SHP77 (cell line): ENCODE data around the gene ITGB2.
A peak's percentile ranks its signal among the peaks of the same experiment; 100 is the strongest.

ENCODE experiments used
- DNase-seq, 2 experiments: peaks; one replicate each; lab custom pipeline; 2025; lab: John Stamatoyannopoulos, UW

ITGB2 gene

DNA sequence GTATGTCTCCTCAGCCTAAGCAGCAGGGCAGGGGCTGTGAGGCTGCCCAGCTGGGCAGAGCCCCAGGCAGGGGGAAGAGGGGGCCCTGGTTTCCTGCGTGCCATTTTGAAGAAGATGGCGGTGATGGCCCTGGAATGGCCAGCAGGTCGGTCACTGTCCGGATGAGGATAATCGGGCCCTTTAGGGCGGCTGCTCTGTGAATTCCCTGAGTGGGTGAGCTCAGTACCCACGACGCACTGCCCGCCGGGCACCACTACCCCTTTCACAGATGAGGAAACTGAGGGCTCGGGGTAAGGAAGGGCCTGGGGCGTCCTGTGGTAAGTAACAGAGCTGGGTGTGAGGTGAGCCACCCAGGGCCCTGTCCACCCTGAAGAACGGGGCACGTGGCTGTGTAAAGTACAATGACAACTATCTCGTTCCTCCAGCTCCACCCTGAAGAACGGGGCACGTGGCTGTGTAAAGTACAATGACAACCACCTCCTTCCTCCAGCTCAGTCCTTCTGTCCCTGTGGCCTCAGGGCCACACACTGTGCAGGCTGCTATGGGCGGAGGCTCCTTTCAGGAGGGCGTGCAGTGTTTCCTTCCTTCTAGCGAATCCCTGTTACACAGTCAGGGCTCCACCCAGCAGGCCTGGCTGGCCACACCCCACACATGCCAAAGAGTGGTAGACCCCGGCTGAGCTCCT, 23.2 kb downstream of the ITGB2 start:
- no peak for DNase-seq

DNA sequence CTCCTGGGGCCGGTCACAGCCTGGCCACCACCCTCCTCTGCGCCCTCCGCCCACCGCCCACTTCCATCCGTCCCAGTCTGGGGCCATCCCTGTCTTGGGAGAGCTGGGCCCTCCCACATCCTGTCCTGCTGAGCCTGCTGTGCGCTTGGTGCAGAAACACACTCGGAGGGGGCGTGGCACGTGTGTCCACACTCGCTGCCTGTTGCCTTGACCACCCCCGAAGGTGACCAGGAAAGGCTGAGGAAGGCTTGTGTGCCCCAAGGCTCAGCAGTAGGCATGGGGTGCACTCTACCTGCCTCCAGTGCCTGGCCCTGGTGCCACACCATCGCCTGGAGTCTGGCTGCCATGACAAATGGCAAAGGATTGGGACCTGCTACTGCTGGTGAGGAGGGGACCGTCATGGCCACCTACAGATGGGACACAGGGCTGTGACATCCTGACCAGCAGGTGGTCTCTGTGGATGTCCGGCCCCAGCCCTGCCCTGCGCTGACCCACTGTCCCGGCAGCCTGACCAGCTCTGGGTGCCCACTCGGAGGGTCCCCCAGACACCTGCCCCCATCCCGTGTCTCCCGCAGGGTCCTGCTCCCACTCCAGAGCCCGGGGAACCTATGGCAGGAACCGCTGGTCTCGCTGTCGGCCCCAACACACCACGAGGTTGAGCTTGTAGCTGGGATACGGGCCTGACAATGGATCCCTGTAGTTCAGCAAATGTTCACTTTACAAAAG, 24.0 kb downstream of the ITGB2 start:
- no peak for DNase-seq

DNA sequence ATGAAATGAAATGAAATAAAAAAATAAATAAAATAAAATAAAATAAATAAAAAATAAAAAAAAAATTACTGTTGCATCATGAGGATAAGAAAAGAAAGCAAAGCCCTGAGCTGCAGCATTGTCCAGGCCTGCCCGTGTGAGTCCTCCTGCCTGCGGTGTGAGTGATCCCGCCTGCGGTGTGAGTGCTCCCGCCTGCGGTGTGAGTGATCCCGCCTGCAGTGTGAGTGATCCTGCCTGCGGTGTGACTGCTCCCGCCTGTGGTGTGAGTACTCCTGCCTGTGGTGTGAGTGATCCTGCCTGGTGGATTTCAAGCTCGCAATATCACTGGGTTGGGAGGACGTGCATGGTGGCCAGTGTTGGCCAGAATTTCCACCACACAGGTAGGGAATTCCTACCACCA, 24.8 kb downstream of the ITGB2 start:
- DNase-seq, result no peak

DNA sequence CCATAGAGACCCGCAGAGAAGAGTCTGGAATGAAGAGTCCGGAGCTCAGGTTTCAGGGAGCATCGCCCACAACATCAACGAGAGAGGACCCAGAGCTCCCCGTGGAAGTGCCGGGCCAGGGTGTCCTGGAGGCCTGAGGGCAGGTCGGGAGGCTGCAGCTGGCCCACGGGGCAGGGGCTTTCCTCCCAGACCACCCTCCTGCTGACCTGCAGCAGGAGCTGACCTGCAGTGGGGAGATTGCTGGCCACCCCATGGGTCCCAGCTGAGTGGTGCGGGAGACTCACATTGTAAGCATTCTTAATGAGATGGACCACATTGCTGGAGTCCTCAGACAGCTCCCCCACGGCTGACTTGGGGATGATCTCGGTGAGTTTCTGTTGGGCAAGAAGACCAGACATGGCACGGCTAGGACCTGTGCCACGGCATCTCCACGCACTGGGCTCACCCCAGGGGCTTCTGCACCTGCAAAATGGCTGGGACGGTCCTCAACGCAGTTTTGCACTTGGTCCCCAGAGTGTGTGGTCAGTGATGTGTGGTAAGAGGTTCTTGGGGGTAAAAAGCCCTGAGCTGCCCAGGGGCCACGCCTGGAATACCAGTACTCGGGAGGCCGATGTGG, 25.9 kb downstream of the ITGB2 start:
- no peak for DNase-seq

DNA sequence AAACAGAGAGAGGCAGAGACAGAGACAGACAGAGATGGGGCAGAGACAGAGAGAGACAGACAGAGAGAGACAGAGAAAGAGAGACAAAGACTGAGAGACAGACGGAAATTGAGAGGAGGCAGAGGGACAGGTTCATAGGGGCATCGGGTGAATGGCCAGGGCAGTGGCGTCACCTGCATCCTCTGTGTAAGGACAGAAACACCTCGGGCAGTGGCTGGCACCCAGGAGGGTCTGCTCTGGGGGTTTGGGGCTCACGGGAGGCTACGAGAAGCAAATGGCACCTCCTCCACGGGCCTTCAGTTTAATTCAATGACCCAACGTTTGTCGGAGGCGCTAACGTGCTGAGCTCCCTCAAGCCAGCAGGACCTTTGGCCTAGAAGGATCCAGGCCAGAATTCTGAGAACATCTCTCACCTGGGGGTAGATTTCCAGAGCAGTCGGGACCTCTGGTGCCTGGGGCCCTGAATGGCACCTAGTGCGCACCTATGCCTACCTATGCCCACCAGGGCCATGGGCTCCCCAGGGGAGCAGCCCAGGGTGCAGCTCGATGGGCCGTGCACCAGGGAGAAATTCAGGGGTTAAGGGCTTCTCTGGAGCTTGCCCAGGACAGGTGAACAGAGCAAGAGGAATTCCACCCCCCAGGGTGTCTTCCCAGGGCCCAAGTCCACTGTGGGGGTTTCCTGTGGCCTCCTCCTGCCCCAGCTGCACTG, 26.6 kb downstream of the ITGB2 start:
- DNase-seq, result no peak

DNA sequence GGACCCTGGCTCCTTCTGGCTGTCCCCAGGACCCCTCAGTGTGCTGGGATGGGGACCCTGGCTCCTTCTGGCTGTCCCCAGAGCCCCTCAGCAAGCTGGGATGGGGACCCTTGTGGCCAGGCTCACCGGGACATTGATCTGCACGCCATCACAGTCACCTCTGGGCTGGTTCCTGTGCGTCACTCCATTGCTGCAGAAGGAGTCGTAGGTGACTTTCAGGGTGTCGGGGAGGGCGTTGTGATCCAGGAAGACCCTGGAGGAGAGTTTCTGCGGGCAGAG, 27.5 kb downstream of the ITGB2 start:
- no peak for DNase-seq

DNA sequence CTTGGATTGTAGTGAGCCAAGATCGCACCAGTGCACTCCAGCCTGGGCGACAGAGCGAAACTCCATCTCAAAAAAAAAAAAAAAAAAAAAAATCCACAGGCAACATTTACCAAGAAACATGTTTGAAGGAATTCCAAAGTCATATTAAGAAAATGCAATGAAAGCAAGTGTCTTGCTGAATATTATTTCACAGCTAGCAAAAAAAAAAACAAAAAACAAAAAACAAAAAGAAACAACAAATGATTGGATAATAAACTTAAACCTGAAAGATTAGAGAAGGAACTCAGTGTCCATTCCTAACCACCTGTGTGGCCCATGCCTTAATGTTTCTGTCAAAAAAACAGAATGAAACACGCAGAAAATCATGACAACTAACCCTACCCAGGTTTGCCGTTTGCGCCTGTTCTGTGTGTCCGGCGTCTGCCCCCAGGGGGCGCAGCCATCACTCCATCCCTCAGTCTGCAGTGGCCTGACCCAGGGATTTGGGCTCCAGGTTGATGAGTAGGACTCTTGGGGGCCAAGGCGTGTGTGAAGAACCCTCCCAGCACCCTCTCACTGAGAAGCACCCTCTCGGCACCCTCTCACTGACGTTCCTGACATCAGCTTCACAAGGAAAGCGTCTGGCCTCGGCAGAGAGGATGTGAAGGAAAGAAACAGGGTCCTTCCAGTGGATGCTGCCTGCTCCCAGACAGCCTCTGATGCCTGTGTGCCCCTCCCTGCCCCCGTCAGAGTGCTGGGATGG, 28.0 kb downstream of the ITGB2 start:
- peak; percentile 18 to 39 for DNase-seq

DNA sequence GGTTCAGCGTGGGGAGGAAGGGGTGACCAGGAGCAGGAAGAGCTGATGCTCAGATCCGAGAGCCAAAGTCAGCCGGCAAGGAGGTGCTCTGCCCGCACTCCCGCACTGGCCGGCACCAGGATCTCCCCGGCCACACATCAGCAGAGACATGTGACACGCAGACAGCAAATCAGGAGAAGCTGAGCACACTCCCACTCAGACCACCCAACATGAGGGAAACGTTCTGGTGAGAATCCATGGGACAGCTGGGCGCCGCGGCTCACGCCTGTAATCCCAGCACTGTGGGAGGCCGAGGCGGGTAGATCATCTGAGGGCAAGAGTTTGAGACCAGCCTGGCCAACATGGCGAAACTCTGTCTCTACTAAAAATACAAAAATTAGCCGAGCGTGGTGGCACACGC, 28.6 kb downstream of the ITGB2 start:
- DNase-seq, result no peak

DNA sequence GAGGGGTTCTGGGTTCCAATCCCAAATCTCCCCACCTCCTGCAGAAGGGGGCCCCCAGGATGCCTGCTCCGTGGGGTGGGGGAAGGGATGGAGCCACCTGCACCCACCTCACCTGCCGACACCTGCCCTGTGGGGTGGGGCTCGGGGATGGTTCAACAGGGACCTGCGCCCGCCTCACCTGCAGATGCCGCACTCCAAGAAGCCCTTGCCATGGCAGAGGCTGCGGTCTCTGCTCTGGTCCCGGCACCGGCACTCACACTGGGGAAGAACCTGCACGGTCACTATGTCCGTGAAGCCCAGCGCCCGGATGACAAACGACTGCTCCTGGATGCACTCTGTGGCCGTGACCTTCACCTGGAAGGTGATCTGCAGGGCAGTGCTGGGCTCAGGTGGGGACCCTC, 29.1 kb downstream of the ITGB2 start:
- no peak for DNase-seq

DNA sequence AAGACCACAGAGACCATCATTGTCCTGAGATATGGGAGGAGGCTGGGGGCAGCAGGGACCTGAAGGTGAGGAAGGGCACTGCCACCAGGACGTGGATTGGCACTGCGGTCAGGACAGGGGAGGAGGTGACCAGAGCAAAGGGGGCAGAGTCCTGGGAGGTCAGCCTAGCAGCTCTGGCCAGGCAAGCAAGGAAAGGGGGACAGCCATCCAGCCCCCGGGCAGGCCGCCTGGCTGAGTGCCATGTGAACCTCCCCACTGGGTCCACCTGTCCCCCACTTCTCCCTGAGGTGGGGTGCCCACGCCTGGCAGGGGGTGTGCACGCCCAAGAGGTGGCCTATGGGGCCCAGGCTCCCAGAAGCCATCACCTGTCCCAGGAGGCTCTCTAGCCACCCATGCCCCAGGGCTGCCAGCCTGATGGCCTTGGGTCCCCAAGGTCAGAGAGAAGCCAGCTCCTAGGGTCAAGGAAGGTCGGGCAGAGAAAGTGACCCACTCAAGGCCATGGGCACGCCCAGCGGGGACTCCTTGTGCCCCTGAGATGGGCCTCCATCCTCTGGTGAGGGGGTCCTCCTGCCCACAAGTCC, 29.6 kb downstream of the ITGB2 start:
- DNase-seq, result no peak

DNA sequence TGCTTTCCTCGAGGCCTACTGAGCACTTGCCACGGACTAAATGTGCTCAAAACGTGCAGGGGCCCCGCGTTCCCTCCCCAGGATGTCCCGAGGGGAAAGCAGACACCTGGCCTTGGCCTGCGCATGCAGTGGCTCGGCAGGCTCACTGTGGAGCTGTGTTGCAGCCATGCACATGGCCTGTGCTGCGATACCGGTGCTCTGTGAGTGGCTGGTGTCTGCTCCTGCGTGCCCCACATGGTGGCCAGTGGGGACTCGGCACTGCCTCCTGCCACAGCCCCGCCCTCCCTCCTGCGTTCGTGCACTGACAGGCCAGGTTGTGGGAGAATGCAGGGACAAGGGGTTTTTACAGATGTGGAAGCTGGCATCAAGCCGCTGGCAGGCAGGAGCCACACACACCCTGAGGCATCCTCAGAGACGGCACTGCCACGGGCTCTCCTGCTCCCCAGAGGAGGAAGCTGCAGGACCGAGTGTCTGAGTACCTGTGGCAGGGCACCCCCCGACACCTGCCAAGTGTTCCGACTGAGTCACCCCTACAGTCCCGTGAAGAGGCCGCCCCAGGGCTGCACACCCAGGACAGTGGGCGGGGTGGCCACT, 30.3 kb downstream of the ITGB2 start:
- no peak for DNase-seq

DNA sequence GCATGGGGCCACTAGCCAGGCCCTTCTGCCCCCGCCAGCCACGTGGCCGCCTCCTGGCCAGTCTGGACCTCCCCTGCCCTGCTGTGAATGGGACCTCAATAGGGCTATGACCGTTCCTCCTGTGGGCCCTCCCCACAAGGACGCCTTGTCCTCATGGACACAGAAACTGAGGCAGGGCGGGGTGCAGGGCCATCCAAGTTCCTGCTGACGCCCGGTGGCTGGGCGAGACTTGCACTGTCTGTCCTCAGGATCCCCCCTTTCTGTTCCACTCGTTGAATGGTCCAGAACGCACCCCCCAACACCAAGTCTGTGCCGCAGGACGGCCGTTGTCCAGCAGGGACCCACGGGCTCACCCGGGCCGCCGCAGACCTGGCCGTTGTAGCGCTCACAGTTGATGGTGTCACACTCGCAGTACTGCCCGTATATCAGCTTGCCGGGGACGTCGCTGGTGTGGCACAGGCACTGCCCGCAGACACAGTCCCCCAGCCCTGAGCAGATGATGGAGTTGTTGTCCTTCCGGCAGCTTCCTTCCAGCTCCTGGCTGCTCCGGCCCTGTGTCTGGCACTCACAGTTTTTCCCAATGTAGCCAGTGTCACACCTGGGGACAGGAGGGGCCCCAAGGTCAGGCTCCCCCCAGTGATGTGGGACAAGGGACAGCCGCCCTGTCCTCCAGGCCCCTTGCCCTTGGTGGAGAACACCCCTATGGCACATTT, 30.9 kb downstream of the ITGB2 start:
- no peak for DNase-seq

DNA sequence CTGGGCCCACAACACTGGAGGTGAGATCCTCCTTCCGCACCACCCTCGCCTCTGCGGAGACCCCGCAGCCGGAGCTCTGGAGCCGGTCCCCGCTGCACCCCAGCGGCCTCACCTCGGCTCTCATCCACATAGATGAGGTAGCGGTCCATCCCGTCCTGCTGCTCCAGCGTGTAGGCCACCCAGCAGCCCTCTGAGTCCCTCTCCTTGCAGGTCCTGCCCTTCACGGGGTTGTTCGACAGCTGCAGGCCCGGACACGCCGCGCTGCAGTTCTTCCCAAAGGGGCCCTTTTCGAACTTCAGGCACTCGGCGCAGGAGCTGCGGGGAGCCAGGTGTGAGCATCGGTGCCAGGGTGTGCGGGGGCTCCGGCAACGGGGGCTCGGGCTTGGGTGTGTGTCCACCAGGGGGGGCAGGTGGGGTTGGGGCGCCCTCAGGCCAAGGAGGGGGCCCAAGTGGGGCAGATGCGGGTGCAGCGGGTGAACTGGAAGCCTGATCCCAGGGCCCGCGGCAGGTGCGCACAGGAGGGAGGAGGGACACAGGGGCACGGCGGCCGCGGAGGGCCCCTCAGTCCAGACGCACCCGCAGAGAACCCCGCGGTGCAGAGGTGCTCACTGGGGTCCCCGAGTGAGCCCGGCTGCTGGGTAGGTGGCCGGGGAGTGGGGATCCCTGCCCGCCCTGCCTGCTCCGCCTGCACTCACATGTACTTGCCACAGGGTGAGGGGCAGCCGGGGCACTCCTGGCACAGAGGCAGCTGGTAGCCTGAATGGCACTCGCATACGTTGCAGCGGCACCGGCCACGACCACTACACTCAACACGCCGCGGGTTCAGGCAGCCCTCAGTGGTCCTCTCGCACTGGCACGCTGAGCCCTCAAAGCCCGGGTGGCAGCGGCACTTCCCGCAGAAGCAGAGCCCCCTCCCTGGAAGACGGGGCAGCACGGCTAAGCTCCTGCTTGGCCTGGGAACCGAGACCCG, 31.8 kb downstream of the ITGB2 start:
- no peak for DNase-seq

DNA sequence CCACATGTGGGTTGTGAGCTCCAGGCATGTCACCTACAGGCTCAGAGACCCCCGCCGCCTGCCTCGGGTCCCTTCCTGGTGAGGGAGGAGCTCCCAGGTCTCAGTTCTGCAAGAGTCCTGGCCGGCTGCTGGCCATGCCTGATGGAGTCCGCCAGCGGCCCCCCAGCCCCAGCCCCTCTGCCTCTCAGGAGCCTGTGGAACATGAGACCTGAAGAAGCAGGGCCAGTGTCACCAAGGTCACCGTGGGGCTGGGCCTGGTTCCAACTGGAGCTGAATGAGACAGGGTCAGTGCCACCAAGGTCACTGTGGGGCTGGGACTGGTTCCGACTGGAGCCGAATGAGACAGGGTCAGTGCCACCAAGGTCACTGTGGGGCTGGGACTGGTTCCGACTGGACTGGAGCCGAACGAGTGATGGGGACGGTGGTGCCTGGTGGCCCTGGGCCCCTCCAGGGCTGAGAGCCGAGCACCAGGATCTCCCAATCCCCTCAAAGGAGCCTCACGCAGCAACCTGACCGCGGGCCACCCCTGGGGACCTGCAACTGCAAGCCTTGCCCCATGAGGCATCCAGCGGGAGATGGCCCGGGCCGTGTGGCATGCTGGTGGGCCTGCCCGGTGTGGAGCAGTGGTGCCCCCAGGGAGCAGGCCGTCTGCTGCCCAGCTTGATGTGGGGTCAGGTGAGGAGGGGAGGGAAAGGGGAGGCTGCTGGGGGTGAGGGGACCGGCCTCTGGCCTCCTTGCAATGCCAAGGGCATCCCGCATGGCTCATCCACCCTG, 32.7 kb downstream of the ITGB2 start:
- DNase-seq, result no peak

DNA sequence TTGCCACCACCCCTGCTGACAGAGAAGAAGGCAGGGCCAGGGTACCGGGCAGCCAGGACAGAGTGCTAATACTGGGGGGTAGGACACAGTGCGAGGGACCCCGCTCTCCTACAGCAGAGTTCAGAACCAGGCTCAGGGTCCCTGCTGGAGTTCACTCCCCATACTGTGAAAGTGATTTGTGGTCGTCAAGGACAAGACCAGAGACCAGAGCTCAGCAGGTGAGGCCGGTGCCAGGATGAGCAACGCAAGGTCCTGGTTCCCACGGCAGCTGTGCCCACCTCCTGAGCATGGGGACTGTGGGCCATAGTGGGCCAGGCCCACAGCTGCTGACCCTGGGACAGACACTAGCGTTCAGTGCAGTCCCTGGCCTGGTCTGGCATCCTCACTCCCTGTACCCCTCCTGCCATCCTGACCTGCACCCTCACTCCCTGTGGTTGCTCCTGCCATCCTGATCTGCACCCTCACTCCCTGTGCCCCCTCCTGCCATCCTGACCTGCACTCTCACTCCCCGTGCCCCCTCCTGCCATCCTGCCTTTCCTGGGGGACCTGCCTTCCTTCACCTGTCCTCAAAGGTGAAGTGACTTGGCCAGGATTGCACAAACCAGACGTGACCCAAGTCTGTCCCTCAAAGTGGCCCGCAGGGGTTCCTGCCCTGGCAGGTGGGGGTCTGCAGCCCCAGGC, 33.4 kb downstream of the ITGB2 start:
- DNase-seq, result no peak

DNA sequence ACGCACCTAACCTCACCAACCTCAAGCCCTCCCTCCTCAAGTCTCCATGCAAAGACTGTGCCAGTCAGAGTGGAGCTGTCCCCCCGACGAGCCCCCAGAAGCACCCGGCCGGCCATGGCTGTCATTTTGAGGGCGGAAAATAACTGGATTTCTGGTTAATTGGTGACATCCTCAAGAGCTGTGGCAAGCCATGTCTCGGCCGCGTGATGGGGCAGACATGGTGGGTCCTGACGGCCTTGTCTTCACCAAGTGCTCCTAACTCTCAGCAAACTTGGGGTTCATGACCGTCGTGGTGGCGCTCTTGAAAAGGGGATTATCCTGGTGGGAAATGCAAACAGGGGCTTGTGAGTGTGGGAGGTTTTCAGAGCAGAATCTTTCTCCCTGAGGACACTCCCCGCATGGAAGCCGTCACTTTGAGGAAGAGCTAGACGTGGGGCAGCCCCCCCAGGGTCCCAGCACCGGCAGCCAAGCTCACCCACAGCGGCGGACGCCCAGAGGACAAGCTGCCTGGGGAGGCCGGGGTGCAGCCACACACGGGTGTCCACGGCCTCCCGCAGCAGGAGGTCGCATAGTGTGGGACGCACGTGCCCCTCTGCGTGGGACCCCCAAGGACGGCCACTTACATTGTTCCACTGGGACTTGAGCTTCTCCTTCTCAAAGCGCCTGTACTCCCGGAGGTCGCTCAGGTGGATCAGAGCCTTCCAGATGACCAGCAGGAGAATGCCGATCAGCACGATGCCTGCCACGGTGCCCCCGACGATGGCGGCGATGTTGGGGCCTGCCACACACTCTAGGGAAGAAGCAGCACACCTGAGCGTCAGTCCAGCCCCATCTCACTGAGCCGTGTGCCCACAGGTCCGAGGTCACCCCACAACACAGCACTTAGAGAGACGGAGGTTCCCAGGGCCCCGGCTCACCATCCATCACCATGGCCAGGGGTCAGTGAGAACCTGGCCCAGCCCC, 34.3 kb downstream of the ITGB2 start:
- DNase-seq, result no peak

DNA sequence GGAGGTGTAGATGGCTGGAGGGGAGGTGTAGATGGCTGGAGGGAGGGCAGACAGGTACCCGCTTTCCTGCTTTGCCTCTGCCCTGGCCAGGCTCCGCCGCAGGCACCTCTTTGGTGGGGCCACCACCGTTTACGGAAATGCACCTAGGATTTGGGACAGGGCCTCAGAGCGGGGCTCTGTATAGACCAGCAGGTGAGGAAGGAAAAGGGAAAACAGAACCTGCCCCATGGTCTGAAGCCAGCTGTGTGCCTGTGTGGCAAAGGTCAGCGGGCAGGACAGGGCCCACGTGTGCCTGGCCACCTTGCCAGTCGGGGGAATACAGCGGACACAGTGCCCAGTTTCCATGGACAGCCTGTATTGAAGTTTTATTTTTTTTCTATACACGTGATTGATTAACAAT, 35.1 kb downstream of the ITGB2 start:
- no peak for DNase-seq
